ENCODE measurements around the gene CSRNP3. TPM values are rescaled to one million over a fixed set of nuclear protein-coding genes. Genes with fewer than 3 reads are reported as not detected.

Gene CSRNP3
- total and polyA plus RNA-seq, 4 donors, result 0.18 to 2.2 (median 2.0) TPM

GRCh38 chr2:165435611-165436010 is 33.9 kb upstream of the CSRNP3 start:
- 56% methylated on average over 1 of the region's 1 CpG for WGBS
- H3K4me1 ChIP-seq (ENCODE audit: control insufficient read depth in 4 of 4, insufficient read depth in 4 of 4, low read length in 3 of 4), result no peaks in the 10 kb centered on the region
- no peaks in the 10 kb centered on the region for H3K9me3 ChIP-seq (ENCODE audit: control insufficient read depth in 4 of 4, low read length in 3 of 4)
- no peak for DNase-seq (ENCODE audit: low spot score)
- no peaks in the 10 kb centered on the region for H3K27me3 ChIP-seq (ENCODE audit: control insufficient read depth in 4 of 4, insufficient read depth in 4 of 4, low read length in 3 of 4)
- no peak overlapping the region for H3K4me3 ChIP-seq (ENCODE audit: low read depth in 1 of 3, low read length in 3 of 3)
- no peak overlapping the region for H3K27ac ChIP-seq (ENCODE audit: low read depth in 1 of 2, low read length in 2 of 2)
- TF ChIP-seq HNF4G (IDR thresholded peaks at IDR 0.05) (no peak), ATF3 (IDR thresholded peaks at IDR 0.05) (no peak), EGR1 (IDR thresholded peaks at IDR 0.05; ENCODE audit: low read depth in 2 of 2) (no peak), REST (IDR thresholded peaks at IDR 0.05) (no peak), MAX (IDR thresholded peaks at IDR 0.05) (no peak), RAD21 (IDR thresholded peaks at IDR 0.05) (no peak), GABPA (IDR thresholded peaks at IDR 0.05 in 1 of 2, conservative IDR thresholded peaks at IDR 0.05 in 1 of 2) (no peak), TAF1 (conservative IDR thresholded peaks at IDR 0.05) (no peak)
- H3K36me3 ChIP-seq (ENCODE audit: control insufficient read depth in 4 of 4, insufficient read depth in 3 of 4, low read depth in 1 of 4, low read length in 3 of 4), result no peaks in the 10 kb centered on the region
- H3K9ac ChIP-seq (ENCODE audit: low read depth in 1 of 2, low read length in 2 of 2), result no peak overlapping the region

- H3K9ac ChIP-seq (ENCODE audit: low read depth in 1 of 2, low read length in 2 of 2), result no peak overlapping the region
- no peaks in the 10 kb centered on the region for H3K27me3 ChIP-seq (ENCODE audit: control insufficient read depth in 4 of 4, insufficient read depth in 4 of 4, low read length in 3 of 4)
- no peak for DNase-seq (ENCODE audit: low spot score)
- no peak overlapping the region for H3K4me3 ChIP-seq (ENCODE audit: low read depth in 1 of 3, low read length in 3 of 3)
- H3K9me3 ChIP-seq (ENCODE audit: control insufficient read depth in 4 of 4, low read length in 3 of 4), result no peaks in the 10 kb centered on the region
- WGBS, result 87% methylated on average over 3 of the region's 3 CpGs
- no peaks in the 10 kb centered on the region for H3K36me3 ChIP-seq (ENCODE audit: control insufficient read depth in 4 of 4, insufficient read depth in 3 of 4, low read depth in 1 of 4, low read length in 3 of 4)
- no peaks in the 10 kb centered on the region for H3K4me1 ChIP-seq (ENCODE audit: control insufficient read depth in 4 of 4, insufficient read depth in 4 of 4, low read length in 3 of 4)
- no peak for TF ChIP-seq GABPA (IDR thresholded peaks at IDR 0.05 in 1 of 2, conservative IDR thresholded peaks at IDR 0.05 in 1 of 2)
- TF ChIP-seq RXRA (IDR thresholded peaks at IDR 0.05), result no peak
- TF ChIP-seq YY1 (IDR thresholded peaks at IDR 0.05), result no peak
- TF ChIP-seq HNF4G (IDR thresholded peaks at IDR 0.05), result no peak
- no peak for TF ChIP-seq HNF4A (conservative IDR thresholded peaks at IDR 0.05)
- no peak for TF ChIP-seq REST (IDR thresholded peaks at IDR 0.05)
- no peak for TF ChIP-seq EGR1 (IDR thresholded peaks at IDR 0.05; ENCODE audit: low read depth in 2 of 2)
- no peak for TF ChIP-seq RAD21 (IDR thresholded peaks at IDR 0.05)
- TF ChIP-seq SP1 (IDR thresholded peaks at IDR 0.05), result no peak
- no peak overlapping the region for H3K27ac ChIP-seq (ENCODE audit: low read depth in 1 of 2, low read length in 2 of 2)
These were observed 32.9 kb upstream of the CSRNP3 start for GRCh38 chr2:165436559-165436958.

All from liver (tissue), 9 donors.